Fibroblast of lung (primary cell): Measurements from ENCODE around the gene CCDC92B. TPM values are rescaled to one million over a fixed set of nuclear protein-coding genes. Genes with fewer than 3 reads are reported as not detected.
"Not testable (repeated sequence)": the region's sequence is repeated elsewhere in the genome, so short reads cannot be mapped to it uniquely, and the experiment has no call there.

Source experiments
- DNase-seq, 2 donors: peaks; one replicate each; pipeline versions ENCODE4 v3.0.0 to v3.0.0-alpha.2; 2010; ENCODE audit warnings: low read depth in 2 of 2
- H2AFZ ChIP-seq: 2 replicates; pipeline ENCODE4 v1.5.1; 2012; ENCODE audit warnings: low read length, control low read depth, inconsistent platforms
- H3K27ac ChIP-seq: 2 replicates; pipeline ENCODE4 v1.5.1; 2011; ENCODE audit warnings: low read length, control low read depth; ENCODE audit not compliant: insufficient read depth
- H3K27me3 ChIP-seq: 2 replicates; pipeline ENCODE4 v1.5.1; 2011; ENCODE audit warnings: mild to moderate bottlenecking, low read length; ENCODE audit not compliant: control insufficient read depth, insufficient read depth
- H3K36me3 ChIP-seq: 2 replicates; pipeline ENCODE4 v1.5.1; 2011; ENCODE audit warnings: low read length; ENCODE audit not compliant: control insufficient read depth, insufficient read depth
- H3K4me1 ChIP-seq: 2 replicates; pipeline ENCODE4 v1.5.1; 2011; ENCODE audit warnings: low read length; ENCODE audit not compliant: control insufficient read depth, insufficient read depth; ENCODE audit errors: extremely low read depth
- H3K4me2 ChIP-seq: 2 replicates; pipeline ENCODE4 v1.5.1; 2011; ENCODE audit warnings: low read length, control low read depth; ENCODE audit not compliant: insufficient read depth; ENCODE audit errors: extremely low read depth
- H3K4me3 ChIP-seq, 4 experiments: fragments of 200-600 bp in 1 of 4; sonication (generic) in 1 of 4; replicated peaks in 1 of 4; 2 replicates each; pipeline ENCODE4 v1.5.1; 2011 to 2016; ENCODE audit warnings: low read length in 4 of 4, low read depth in 3 of 4, mild to moderate bottlenecking in 3 of 4, control low read depth in 2 of 4, inconsistent platforms in 1 of 4, mixed read lengths in 1 of 4; ENCODE audit not compliant: insufficient read depth in 1 of 4; ENCODE audit errors: control extremely low read depth in 1 of 4
- H3K79me2 ChIP-seq: 2 replicates; pipeline ENCODE4 v1.5.1; 2012; ENCODE audit warnings: mild to moderate bottlenecking, low read length, inconsistent platforms; ENCODE audit not compliant: control insufficient read depth, insufficient read depth
- H3K9ac ChIP-seq: 2 replicates; pipeline ENCODE4 v1.5.1; 2011; ENCODE audit warnings: mild to moderate bottlenecking, low read length, control low read depth; ENCODE audit not compliant: insufficient read depth
- H3K9me3 ChIP-seq: 2 replicates; pipeline ENCODE4 v1.5.1; 2012; ENCODE audit warnings: low read depth, low read length; ENCODE audit not compliant: control insufficient read depth, insufficient read depth
- H4K20me1 ChIP-seq: 2 replicates; pipeline ENCODE4 v1.5.1; 2011; ENCODE audit warnings: low read length; ENCODE audit not compliant: control insufficient read depth, insufficient read depth; ENCODE audit errors: extremely low read depth
- EZH2 ChIP-seq: IDR thresholded peaks from 2 replicates; pipeline ENCODE4 v1.5.1; 2012; ENCODE audit warnings: low read length, control low read depth, mild to moderate bottlenecking; ENCODE audit errors: missing control alignments
- polyA plus RNA-seq, 2 donors: library from polyadenylated mRNA; depleted of rRNA in 1 of 2; stranded (reverse) in 1 of 2; unstranded in 1 of 2; fragments of >200 nt; gene quantifications; 2 replicates each; pipeline ENCODE4 v1.2.1, GENCODE V29; 2011 to 2012; ENCODE audit warnings: missing spikeins in 1 of 2
- total RNA-seq: library from RNA; depleted of rRNA; stranded (reverse); fragments of >200 nt; gene quantifications from 2 replicates; pipeline ENCODE4 v1.2.1, GENCODE V29; 2014
- TF ChIP-seq, protein P1 (sequence below), 2 donors: IDR thresholded peaks in 1 of 2; conservative IDR thresholded peaks in 1 of 2; 1 replicate in 1 of 2; 2 replicates in 1 of 2; pipeline ENCODE4 v1.5.1; 2011 to 2012; ENCODE audit warnings: low read length in 2 of 2, control low read depth in 1 of 2, inconsistent platforms in 1 of 2, low read depth in 1 of 2, mild to moderate bottlenecking in 1 of 2

Gene CCDC92B
- total and polyA plus RNA-seq, 2 donors (not counting 1 experiment from before 2014, with no cell fraction given), result not detected

DNA sequence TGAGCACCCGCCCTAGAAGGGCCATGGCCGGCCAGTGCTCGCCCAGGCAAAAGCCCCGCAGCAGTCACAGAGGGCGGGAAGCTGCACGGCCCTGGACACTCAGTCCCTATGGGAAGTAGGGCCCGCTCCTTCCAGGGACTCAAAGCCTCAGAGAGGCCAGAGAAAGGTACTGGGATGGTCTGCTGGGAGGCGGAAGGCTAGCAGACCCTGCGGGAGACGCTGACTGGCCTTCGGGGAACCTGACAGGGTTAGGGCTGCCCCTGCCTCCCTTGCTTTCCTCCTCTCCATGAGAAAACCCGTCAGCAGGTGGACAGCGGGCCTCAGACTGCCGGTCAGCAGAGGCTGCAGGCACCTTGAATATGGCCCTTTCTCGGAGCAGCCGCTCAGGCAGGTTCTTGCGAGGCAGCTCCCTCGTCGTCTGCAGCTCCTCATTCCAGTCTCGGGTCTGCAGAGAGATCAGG lies 49.4 kb downstream of the CCDC92B start:
- Histone ChIP-seq H3K27me3 (no peaks in the 10 kb centered on the region), H2AFZ (no peak overlapping the region), H3K79me2 (peaks cover 11% of the 10 kb centered on the region), H3K4me1 (no peaks in the 10 kb centered on the region), H3K36me3 (peaks cover 26% of the 10 kb centered on the region), H3K27ac (no peak overlapping the region), H3K9ac (no peak overlapping the region), H3K4me3 (no peak overlapping the region), H3K9me3 (no peaks in the 10 kb centered on the region), H4K20me1 (peaks cover 3% of the 10 kb centered on the region), H3K4me2 (no peak overlapping the region)
- no peak for DNase-seq
- TF ChIP-seq, protein P1, sequence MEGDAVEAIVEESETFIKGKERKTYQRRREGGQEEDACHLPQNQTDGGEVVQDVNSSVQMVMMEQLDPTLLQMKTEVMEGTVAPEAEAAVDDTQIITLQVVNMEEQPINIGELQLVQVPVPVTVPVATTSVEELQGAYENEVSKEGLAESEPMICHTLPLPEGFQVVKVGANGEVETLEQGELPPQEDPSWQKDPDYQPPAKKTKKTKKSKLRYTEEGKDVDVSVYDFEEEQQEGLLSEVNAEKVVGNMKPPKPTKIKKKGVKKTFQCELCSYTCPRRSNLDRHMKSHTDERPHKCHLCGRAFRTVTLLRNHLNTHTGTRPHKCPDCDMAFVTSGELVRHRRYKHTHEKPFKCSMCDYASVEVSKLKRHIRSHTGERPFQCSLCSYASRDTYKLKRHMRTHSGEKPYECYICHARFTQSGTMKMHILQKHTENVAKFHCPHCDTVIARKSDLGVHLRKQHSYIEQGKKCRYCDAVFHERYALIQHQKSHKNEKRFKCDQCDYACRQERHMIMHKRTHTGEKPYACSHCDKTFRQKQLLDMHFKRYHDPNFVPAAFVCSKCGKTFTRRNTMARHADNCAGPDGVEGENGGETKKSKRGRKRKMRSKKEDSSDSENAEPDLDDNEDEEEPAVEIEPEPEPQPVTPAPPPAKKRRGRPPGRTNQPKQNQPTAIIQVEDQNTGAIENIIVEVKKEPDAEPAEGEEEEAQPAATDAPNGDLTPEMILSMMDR (conservative IDR thresholded peaks at IDR 0.05 in 1 of 2, IDR thresholded peaks at IDR 0.05 in 1 of 2; ENCODE audit: low read depth in 1 of 2, low read length in 2 of 2), result no peak
- no peak for TF ChIP-seq EZH2

DNA sequence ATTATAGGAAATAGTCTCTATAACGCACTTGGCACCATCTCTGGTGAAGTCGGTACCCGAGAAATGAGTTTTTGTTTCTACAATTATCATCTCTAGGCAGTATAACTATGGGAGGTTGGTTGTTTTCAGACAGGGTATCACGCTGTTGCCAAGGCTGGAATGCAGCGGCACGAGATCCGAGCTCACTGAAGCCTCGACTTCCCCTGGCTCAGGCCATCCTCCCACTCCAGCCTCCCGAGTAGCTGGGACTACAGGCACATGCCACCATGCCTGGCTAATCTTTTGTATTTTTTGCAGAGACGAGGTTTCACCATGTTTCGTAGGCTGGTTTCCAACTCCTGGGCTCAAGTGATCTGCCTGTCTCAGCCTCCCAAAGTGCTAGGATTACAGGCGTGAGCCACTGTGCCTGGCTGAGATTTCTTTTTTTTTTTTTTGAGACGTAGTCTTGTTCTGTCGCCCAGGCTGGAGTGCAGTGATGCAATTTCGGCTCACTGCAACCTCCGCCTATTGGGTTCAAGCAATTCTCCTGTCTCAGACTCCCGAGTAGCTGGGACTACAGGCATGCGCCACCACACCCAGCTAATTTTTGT lies 50.1 kb downstream of the CCDC92B start:
- H3K79me2 ChIP-seq, H3K9me3 ChIP-seq, DNase-seq, H3K4me1 ChIP-seq, H3K9ac ChIP-seq, H3K27ac ChIP-seq, H3K27me3 ChIP-seq, H3K4me2 ChIP-seq, H3K4me3 ChIP-seq, H2AFZ ChIP-seq, H4K20me1 ChIP-seq: not testable (repeated sequence)
- peaks cover 26% of the 10 kb centered on the region for H3K36me3 ChIP-seq

DNA sequence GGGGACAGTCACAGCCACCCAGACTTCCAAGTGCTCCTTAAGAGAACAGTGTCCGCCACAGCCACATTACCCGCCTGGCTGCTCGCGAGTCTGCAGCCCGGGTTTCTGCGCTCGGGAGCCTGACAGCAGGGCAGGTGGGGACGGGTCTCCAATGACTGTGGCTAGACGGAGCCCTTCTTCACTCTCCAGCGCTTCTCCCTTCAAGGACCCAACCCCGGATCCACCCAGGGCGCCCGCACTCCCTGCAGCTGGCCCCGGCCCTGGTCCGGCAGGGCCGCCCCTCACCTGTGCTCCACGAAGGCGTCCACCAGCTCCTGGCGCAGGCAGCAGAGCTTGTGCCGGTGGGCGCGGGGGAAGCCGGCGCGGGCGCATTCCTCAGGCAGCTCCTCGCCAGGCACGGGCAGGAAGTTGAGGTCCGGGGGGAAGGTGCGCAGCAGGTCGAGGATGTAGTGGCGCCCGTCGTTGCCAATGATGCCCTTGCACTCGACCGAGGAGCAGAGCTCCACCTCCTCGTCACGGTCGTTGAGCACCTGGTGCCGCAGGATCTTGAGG lies 51.8 kb downstream of the CCDC92B start:
- Histone ChIP-seq H3K4me3 (no peak overlapping the region), H4K20me1 (no peaks in the 10 kb centered on the region), H3K9me3 (no peaks in the 10 kb centered on the region), H2AFZ (no peak overlapping the region), H3K4me1 (no peaks in the 10 kb centered on the region), H3K79me2 (no peaks in the 10 kb centered on the region), H3K27ac (no peak overlapping the region), H3K4me2 (no peak overlapping the region), H3K27me3 (no peaks in the 10 kb centered on the region), H3K9ac (no peak overlapping the region), H3K36me3 (peaks cover 26% of the 10 kb centered on the region)
- no peak for DNase-seq
- TF ChIP-seq, protein P1 (conservative IDR thresholded peaks at IDR 0.05 in 1 of 2, IDR thresholded peaks at IDR 0.05 in 1 of 2; ENCODE audit: low read depth in 1 of 2, low read length in 2 of 2), result no peak
- TF ChIP-seq EZH2, result no peak
